ENCODE data around the gene STMP1. TPM values are rescaled to one million over a fixed set of nuclear protein-coding genes. Genes with fewer than 3 reads are reported as not detected.

The STMP1 gene
- total and polyA plus RNA-seq, 2 of the 13 experiments (the other 11 are each of a cell fraction or from before 2014, with no cell fraction given), result 7.2 to 16.2 TPM

DNA sequence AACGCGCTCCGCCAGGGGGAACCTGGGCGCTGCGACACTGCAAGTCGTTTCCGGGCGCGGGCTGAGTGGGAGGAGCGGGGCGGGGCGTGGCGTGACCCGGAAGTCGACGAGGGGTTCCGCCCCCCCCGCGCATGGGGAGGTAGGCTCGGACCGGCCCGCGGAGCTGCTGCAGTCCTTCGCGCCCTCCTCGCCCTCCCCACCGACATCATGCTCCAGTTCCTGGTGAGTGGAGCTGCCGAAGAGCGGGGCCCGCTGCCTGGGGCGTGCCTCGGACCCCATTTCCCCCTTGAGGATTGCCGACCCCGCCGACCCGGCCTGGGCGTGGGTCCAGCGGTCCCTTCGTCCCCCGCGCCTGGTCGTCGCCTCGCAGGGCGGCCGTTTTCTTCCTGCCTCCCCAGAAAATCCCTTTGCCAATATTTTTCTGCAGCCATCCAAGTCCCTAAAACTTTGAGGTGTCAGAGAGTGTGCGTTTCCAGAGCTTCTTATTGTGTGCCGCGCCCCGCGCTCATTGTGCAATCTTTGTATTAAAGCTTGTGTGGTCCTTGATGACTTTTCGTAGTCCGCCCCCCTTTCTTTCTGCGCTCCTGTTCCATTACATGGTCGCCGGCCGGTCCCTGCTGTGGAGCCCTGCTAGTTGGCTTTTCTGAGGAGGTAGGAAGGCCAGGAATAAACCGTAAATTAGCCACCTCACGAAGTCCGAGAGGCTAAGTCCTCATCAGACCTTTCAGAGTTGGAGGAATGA is at the start of gene STMP1 (continued):
- no peak for TF ChIP-seq FLYWCH1 (CRISPR knock-in tag; IDR thresholded peaks at IDR 0.05)
- no peak for TF ChIP-seq CHCHD3 (CRISPR knock-in tag; IDR thresholded peaks at IDR 0.05)
- TF ChIP-seq FIP1L1 (IDR thresholded peaks at IDR 0.05; ENCODE audit: borderline replicate concordance, insufficient read depth, low read depth, low read length), result no peak
- TF ChIP-seq ZNF761 (CRISPR knock-in tag; conservative IDR thresholded peaks at IDR 0.05), result peak; percentile 84
- TF ChIP-seq ZNF180 (CRISPR knock-in tag; IDR thresholded peaks at IDR 0.05; ENCODE audit: borderline replicate concordance, low read depth), result 0 out of 2 replicates have a peak, but pooled peaks have one; percentile 60
- TF ChIP-seq TOE1 (CRISPR knock-in tag; IDR thresholded peaks at IDR 0.05), result no peak; the same call in 1 of the 2 replicates
- TF ChIP-seq STAG1 (CRISPR knock-in tag; IDR thresholded peaks at IDR 0.05), result peak; percentile 59
- TF ChIP-seq SMAD1 (CRISPR knock-in tag; IDR thresholded peaks at IDR 0.05; ENCODE audit: borderline replicate concordance, low read depth), result no peak
- peak; percentile 86; the same call in 1 of the 2 replicates for TF ChIP-seq MED13 (CRISPR knock-in tag; IDR thresholded peaks at IDR 0.05)
- no peak for TF ChIP-seq RAD51 (IDR thresholded peaks at IDR 0.05; ENCODE audit: borderline replicate concordance)
- TF ChIP-seq, protein P1, sequence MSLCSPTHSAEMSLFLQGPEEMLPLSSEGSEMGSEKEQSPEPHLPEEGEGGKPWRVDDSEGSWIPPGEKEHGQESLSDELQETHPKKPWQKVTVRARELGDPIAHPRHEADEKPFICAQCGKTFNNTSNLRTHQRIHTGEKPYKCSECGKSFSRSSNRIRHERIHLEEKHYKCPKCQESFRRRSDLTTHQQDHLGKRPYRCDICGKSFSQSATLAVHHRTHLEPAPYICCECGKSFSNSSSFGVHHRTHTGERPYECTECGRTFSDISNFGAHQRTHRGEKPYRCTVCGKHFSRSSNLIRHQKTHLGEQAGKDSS (CRISPR knock-in tag; IDR thresholded peaks at IDR 0.05; ENCODE audit: borderline replicate concordance, low read depth), result peak; percentile 96; the same call in 1 of the 2 replicates
- TF ChIP-seq FOXK2 (IDR thresholded peaks at IDR 0.05), result no peak
- TF ChIP-seq ZZZ3 (CRISPR knock-in tag; IDR thresholded peaks at IDR 0.05; ENCODE audit: borderline replicate concordance), result peak; percentile 21; the same call in 1 of the 2 replicates
- TF ChIP-seq, protein P2, sequence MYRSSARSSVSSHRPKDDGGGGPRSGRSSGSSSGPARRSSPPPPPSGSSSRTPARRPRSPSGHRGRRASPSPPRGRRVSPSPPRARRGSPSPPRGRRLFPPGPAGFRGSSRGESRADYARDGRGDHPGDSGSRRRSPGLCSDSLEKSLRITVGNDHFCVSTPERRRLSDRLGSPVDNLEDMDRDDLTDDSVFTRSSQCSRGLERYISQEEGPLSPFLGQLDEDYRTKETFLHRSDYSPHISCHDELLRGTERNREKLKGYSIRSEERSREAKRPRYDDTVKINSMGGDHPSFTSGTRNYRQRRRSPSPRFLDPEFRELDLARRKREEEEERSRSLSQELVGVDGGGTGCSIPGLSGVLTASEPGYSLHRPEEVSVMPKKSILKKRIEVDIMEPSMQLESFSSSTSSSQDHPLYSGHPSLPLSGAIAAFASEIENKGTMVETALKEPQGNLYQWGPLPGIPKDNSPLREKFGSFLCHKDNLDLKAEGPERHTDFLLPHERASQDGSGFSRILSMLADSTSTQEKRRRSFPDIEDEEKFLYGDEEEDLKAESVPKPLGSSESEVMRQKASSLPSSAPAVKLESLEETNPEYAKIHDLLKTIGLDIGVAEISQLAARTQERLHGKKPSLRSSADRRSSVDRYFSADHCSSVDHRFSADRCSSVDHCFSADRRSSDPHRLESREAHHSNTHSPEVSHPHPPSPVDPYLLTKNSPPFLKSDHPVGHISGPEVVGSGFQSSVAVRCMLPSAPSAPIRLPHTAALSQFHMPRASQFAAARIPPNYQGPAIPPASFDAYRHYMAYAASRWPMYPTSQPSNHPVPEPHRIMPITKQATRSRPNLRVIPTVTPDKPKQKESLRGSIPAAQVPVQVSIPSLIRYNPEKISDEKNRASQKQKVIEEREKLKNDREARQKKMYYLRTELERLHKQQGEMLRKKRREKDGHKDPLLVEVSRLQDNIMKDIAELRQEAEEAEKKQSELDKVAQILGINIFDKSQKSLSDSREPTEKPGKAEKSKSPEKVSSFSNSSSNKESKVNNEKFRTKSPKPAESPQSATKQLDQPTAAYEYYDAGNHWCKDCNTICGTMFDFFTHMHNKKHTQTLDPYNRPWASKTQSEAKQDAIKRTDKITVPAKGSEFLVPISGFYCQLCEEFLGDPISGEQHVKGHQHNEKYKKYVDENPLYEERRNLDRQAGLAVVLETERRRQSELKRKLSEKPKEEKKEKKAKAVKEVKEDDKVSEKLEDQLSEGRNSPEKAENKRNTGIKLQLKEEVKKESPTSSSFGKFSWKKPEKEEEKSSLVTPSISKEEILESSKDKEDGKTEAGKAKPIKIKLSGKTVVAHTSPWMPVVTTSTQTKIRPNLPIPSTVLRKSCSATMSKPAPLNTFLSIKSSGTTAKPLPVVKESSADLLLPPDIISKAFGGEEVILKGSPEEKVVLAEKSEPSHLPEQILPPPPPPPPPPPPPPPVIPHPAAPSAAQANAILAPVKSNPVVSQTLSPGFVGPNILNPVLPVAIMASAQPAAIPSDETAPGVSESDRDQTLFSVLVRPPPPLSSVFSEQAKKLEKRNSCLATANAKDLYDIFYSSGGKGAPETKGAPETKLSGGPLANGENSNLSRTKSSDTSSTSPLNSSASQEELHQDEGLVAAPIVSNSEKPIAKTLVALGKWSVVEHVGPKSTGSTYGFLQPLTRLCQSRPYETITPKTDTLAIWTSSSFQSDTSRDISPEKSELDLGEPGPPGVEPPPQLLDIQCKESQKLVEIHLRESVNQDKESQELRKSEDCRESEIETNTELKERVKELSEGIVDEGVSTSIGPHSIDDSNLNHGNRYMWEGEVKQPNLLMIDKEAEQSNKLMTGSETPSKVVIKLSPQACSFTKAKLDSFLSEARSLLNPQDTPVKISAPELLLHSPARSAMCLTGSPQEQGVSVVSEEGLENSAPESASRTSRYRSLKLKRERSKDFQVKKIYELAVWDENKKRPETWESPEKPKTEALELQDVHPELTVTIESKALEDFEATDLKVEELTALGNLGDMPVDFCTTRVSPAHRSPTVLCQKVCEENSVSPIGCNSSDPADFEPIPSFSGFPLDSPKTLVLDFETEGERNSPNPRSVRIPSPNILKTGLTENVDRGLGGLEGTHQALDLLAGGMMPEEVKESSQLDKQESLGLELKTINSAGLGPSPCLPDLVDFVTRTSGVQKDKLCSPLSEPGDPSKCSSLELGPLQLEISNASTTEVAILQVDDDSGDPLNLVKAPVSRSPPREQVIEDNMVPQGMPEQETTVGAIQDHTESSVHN (CRISPR knock-in tag; IDR thresholded peaks at IDR 0.05), result no peak
- TF ChIP-seq, protein P3, sequence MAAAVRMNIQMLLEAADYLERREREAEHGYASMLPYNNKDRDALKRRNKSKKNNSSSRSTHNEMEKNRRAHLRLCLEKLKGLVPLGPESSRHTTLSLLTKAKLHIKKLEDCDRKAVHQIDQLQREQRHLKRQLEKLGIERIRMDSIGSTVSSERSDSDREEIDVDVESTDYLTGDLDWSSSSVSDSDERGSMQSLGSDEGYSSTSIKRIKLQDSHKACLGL (CRISPR knock-in tag; IDR thresholded peaks at IDR 0.05), result no peak
- TF ChIP-seq ZKSCAN1 (IDR thresholded peaks at IDR 0.05; ENCODE audit: low read length), result no peak

Data from HepG2 (cell line).